Fibroblast of lung (primary cell): Measurements from ENCODE around the gene TMEM178B. TPM values are rescaled to one million over a fixed set of nuclear protein-coding genes. Genes with fewer than 3 reads are reported as not detected.

ENCODE experiments used
- DNase-seq, 2 donors: peaks; one replicate each; pipeline versions ENCODE4 v3.0.0 to v3.0.0-alpha.2; 2010; ENCODE audit warnings: low read depth in 2 of 2
- H2AFZ ChIP-seq: 2 replicates; pipeline ENCODE4 v1.5.1; 2012; ENCODE audit warnings: low read length, control low read depth, inconsistent platforms
- H3K27ac ChIP-seq: 2 replicates; pipeline ENCODE4 v1.5.1; 2011; ENCODE audit warnings: low read length, control low read depth; ENCODE audit not compliant: insufficient read depth
- H3K27me3 ChIP-seq: 2 replicates; pipeline ENCODE4 v1.5.1; 2011; ENCODE audit warnings: mild to moderate bottlenecking, low read length; ENCODE audit not compliant: control insufficient read depth, insufficient read depth
- H3K36me3 ChIP-seq: 2 replicates; pipeline ENCODE4 v1.5.1; 2011; ENCODE audit warnings: low read length; ENCODE audit not compliant: control insufficient read depth, insufficient read depth
- H3K4me1 ChIP-seq: 2 replicates; pipeline ENCODE4 v1.5.1; 2011; ENCODE audit warnings: low read length; ENCODE audit not compliant: control insufficient read depth, insufficient read depth; ENCODE audit errors: extremely low read depth
- H3K4me2 ChIP-seq: 2 replicates; pipeline ENCODE4 v1.5.1; 2011; ENCODE audit warnings: low read length, control low read depth; ENCODE audit not compliant: insufficient read depth; ENCODE audit errors: extremely low read depth
- H3K4me3 ChIP-seq, 4 experiments: fragments of 200-600 bp in 1 of 4; sonication (generic) in 1 of 4; replicated peaks in 1 of 4; 2 replicates each; pipeline ENCODE4 v1.5.1; 2011 to 2016; ENCODE audit warnings: low read length in 4 of 4, low read depth in 3 of 4, mild to moderate bottlenecking in 3 of 4, control low read depth in 2 of 4, inconsistent platforms in 1 of 4, mixed read lengths in 1 of 4; ENCODE audit not compliant: insufficient read depth in 1 of 4; ENCODE audit errors: control extremely low read depth in 1 of 4
- H3K79me2 ChIP-seq: 2 replicates; pipeline ENCODE4 v1.5.1; 2012; ENCODE audit warnings: mild to moderate bottlenecking, low read length, inconsistent platforms; ENCODE audit not compliant: control insufficient read depth, insufficient read depth
- H3K9ac ChIP-seq: 2 replicates; pipeline ENCODE4 v1.5.1; 2011; ENCODE audit warnings: mild to moderate bottlenecking, low read length, control low read depth; ENCODE audit not compliant: insufficient read depth
- H3K9me3 ChIP-seq: 2 replicates; pipeline ENCODE4 v1.5.1; 2012; ENCODE audit warnings: low read depth, low read length; ENCODE audit not compliant: control insufficient read depth, insufficient read depth
- H4K20me1 ChIP-seq: 2 replicates; pipeline ENCODE4 v1.5.1; 2011; ENCODE audit warnings: low read length; ENCODE audit not compliant: control insufficient read depth, insufficient read depth; ENCODE audit errors: extremely low read depth
- EZH2 ChIP-seq: IDR thresholded peaks from 2 replicates; pipeline ENCODE4 v1.5.1; 2012; ENCODE audit warnings: low read length, control low read depth, mild to moderate bottlenecking; ENCODE audit errors: missing control alignments
- polyA plus RNA-seq, 2 donors: library from polyadenylated mRNA; depleted of rRNA in 1 of 2; stranded (reverse) in 1 of 2; unstranded in 1 of 2; fragments of >200 nt; gene quantifications; 2 replicates each; pipeline ENCODE4 v1.2.1, GENCODE V29; 2011 to 2012; ENCODE audit warnings: missing spikeins in 1 of 2
- total RNA-seq: library from RNA; depleted of rRNA; stranded (reverse); fragments of >200 nt; gene quantifications from 2 replicates; pipeline ENCODE4 v1.2.1, GENCODE V29; 2014
- TF ChIP-seq, protein P1 (sequence below), 2 donors: IDR thresholded peaks in 1 of 2; conservative IDR thresholded peaks in 1 of 2; 1 replicate in 1 of 2; 2 replicates in 1 of 2; pipeline ENCODE4 v1.5.1; 2011 to 2012; ENCODE audit warnings: low read length in 2 of 2, control low read depth in 1 of 2, inconsistent platforms in 1 of 2, low read depth in 1 of 2, mild to moderate bottlenecking in 1 of 2

TMEM178B gene
- total and polyA plus RNA-seq, 2 donors (not counting 1 experiment from before 2014, with no cell fraction given): under 0.01 to 0.14 TPM

DNA sequence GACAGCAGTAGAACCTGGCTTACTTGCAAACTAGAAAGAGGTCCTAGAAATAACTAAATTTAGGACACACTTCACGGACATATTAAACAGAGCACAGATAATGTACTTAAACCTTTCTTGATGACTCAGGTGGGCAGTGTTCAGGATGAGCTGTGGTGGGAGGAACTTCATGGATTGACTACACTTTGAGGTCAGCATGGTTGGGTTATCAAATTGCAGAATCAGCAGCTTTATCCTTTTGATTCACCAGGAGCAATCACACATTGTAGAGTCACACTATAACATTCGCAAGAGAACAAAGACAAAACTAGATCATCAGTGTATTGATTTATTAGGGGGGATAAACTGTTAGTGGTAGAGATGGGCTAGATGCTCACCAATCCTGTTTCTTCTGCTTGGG is 438.7 kb downstream of the TMEM178B start:
- Histone ChIP-seq H2AFZ (no peak overlapping the region), H3K9ac (no peak overlapping the region), H4K20me1 (no peaks in the 10 kb centered on the region), H3K27me3 (peaks cover 15% of the 10 kb centered on the region), H3K4me1 (no peaks in the 10 kb centered on the region), H3K9me3 (no peaks in the 10 kb centered on the region), H3K79me2 (no peaks in the 10 kb centered on the region), H3K4me2 (no peak overlapping the region), H3K4me3 (no peak overlapping the region), H3K27ac (no peak overlapping the region), H3K36me3 (no peaks in the 10 kb centered on the region)
- DNase-seq: no peak
- TF ChIP-seq, protein P1, sequence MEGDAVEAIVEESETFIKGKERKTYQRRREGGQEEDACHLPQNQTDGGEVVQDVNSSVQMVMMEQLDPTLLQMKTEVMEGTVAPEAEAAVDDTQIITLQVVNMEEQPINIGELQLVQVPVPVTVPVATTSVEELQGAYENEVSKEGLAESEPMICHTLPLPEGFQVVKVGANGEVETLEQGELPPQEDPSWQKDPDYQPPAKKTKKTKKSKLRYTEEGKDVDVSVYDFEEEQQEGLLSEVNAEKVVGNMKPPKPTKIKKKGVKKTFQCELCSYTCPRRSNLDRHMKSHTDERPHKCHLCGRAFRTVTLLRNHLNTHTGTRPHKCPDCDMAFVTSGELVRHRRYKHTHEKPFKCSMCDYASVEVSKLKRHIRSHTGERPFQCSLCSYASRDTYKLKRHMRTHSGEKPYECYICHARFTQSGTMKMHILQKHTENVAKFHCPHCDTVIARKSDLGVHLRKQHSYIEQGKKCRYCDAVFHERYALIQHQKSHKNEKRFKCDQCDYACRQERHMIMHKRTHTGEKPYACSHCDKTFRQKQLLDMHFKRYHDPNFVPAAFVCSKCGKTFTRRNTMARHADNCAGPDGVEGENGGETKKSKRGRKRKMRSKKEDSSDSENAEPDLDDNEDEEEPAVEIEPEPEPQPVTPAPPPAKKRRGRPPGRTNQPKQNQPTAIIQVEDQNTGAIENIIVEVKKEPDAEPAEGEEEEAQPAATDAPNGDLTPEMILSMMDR (conservative IDR thresholded peaks at IDR 0.05 in 1 of 2, IDR thresholded peaks at IDR 0.05 in 1 of 2; ENCODE audit: low read depth in 1 of 2, low read length in 2 of 2): no peak
- no peak for TF ChIP-seq EZH2

DNA sequence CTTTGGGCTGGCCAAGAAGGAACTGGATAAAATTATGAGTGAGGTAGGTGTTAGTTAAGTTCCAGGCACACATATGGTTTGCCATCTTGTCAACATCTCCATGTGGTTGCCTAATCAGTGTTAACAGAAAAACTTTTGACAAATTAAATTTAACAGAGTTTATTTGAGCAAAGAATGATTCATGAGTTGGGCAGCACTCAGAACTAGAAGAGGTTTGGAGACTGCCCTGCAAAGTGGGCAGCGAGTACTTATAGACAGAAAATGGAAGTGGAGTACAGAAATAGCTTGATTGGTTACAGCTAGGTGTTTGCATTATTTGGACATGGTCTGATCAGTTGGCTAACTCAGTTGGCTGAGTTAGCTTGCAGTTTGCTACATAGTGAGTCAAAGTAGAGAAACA is 439.9 kb downstream of the TMEM178B start:
- peaks cover 15% of the 10 kb centered on the region for H3K27me3 ChIP-seq
- no peak for DNase-seq
- TF ChIP-seq, protein P1 (conservative IDR thresholded peaks at IDR 0.05 in 1 of 2, IDR thresholded peaks at IDR 0.05 in 1 of 2; ENCODE audit: low read depth in 1 of 2, low read length in 2 of 2): no peak
- TF ChIP-seq EZH2: no peak

DNA sequence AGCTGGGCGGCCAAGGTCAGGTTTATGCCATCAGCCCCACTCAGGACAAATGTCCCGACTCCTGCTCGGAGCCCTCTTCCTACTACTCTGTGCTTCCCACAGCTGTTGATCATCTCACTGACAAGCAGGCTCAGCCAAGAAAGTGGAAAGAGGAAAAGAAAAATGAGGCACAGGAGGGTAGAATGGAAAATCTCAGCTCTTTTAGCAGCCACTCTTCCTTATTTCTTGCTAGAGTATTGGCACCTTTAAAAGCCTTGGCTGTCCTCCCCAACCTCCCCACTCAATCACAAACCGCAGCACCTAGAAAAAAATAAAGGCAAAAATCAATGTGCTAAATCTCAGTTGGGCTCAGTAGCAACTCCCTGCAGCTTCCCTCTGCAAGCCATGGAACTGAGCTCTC is 442.1 kb downstream of the TMEM178B start:
- H2AFZ ChIP-seq: no peak overlapping the region
- H3K4me3 ChIP-seq: no peak overlapping the region
- DNase-seq: no peak
- H3K4me2 ChIP-seq: no peak overlapping the region
- no peaks in the 10 kb centered on the region for H3K4me1 ChIP-seq
- H3K36me3 ChIP-seq: no peaks in the 10 kb centered on the region
- no peak overlapping the region for H3K9ac ChIP-seq
- no peak overlapping the region for H3K27ac ChIP-seq
- H3K79me2 ChIP-seq: no peaks in the 10 kb centered on the region
- no peaks in the 10 kb centered on the region for H3K9me3 ChIP-seq
- TF ChIP-seq, protein P1 (conservative IDR thresholded peaks at IDR 0.05 in 1 of 2, IDR thresholded peaks at IDR 0.05 in 1 of 2; ENCODE audit: low read depth in 1 of 2, low read length in 2 of 2): no peak
- no peak for TF ChIP-seq EZH2
- no peaks in the 10 kb centered on the region for H4K20me1 ChIP-seq
- peaks cover 15% of the 10 kb centered on the region for H3K27me3 ChIP-seq

More for the DNA sequence above, 439.9 kb downstream of the TMEM178B start:
- no peaks in the 10 kb centered on the region for H4K20me1 ChIP-seq
- H3K4me2 ChIP-seq: no peak overlapping the region
- H2AFZ ChIP-seq: no peak overlapping the region
- H3K4me3 ChIP-seq: no peak overlapping the region
- no peak overlapping the region for H3K9ac ChIP-seq
- H3K27ac ChIP-seq: no peak overlapping the region
- H3K4me1 ChIP-seq: no peaks in the 10 kb centered on the region
- H3K36me3 ChIP-seq: no peaks in the 10 kb centered on the region
- H3K9me3 ChIP-seq: no peaks in the 10 kb centered on the region
- H3K79me2 ChIP-seq: no peaks in the 10 kb centered on the region
